Measurements from ENCODE around the gene LPIN2. TPM values are rescaled to one million over a fixed set of nuclear protein-coding genes. Genes with fewer than 3 reads are reported as not detected.
A peak's percentile ranks its signal among the peaks of the same experiment; 100 is the strongest.
"Not testable (repeated sequence)": the region's sequence is repeated elsewhere in the genome, so short reads cannot be mapped to it uniquely, and the experiment has no call there.

Gene LPIN2
- total RNA-seq, 1 experiment from 2014 or later: 31.6 TPM

GRCh38 chr18:3046216-3046808, 33.4 kb upstream of the LPIN2 start:
- in situ Hi-C loops (cut with HindIII; ENCODE audit: low pct_unique_long_range_greater_than_20kb, low sequenced_read_pairs): no loop called here
- DNase-seq (ENCODE audit: low read depth): no peak

GRCh38 chr18:3044931-3045698, 32.2 kb upstream of the LPIN2 start:
- in situ Hi-C loops (cut with HindIII; ENCODE audit: low pct_unique_long_range_greater_than_20kb, low sequenced_read_pairs): no loop called here
- no peak for DNase-seq (ENCODE audit: low read depth)

GRCh38 chr18:3042379-3042778, 29.4 kb upstream of the LPIN2 start:
- no peak for DNase-seq (ENCODE audit: low read depth)
- in situ Hi-C loops (cut with HindIII; ENCODE audit: low pct_unique_long_range_greater_than_20kb, low sequenced_read_pairs): no loop called here

- in situ Hi-C loops (cut with HindIII; ENCODE audit: low pct_unique_long_range_greater_than_20kb, low sequenced_read_pairs): no loop called here
- DNase-seq (ENCODE audit: low read depth): no peak
Measured at GRCh38 chr18:3041843-3042242, 28.9 kb upstream of the LPIN2 start.

GRCh38 chr18:3040881-3041280, 27.9 kb upstream of the LPIN2 start:
- in situ Hi-C loops (cut with HindIII; ENCODE audit: low pct_unique_long_range_greater_than_20kb, low sequenced_read_pairs): no loop called here

GRCh38 chr18:3040173-3040572, 27.2 kb upstream of the LPIN2 start:
- DNase-seq (ENCODE audit: low read depth): no peak
- in situ Hi-C loops (cut with HindIII; ENCODE audit: low pct_unique_long_range_greater_than_20kb, low sequenced_read_pairs): no loop called here

More at GRCh38 chr18:3040881-3041280, 27.9 kb upstream of the LPIN2 start:
- no peak for DNase-seq (ENCODE audit: low read depth)

- in situ Hi-C loops (cut with HindIII; ENCODE audit: low pct_unique_long_range_greater_than_20kb, low sequenced_read_pairs): no loop called here
- no peak for DNase-seq (ENCODE audit: low read depth)
Measured at GRCh38 chr18:3037423-3037915, 24.5 kb upstream of the LPIN2 start.

- DNase-seq (ENCODE audit: low read depth): no peak
- in situ Hi-C loops (cut with HindIII; ENCODE audit: low pct_unique_long_range_greater_than_20kb, low sequenced_read_pairs): no loop called here
Measured at GRCh38 chr18:3036108-3036507, 23.2 kb upstream of the LPIN2 start.

- DNase-seq (ENCODE audit: low read depth): no peak
- in situ Hi-C loops (cut with HindIII; ENCODE audit: low pct_unique_long_range_greater_than_20kb, low sequenced_read_pairs): no loop called here
Measured at GRCh38 chr18:3035635-3036034, 22.7 kb upstream of the LPIN2 start.

- DNase-seq (ENCODE audit: low read depth): no peak
- in situ Hi-C loops (cut with HindIII; ENCODE audit: low pct_unique_long_range_greater_than_20kb, low sequenced_read_pairs): no loop called here
Measured at GRCh38 chr18:3032721-3033120, 19.8 kb upstream of the LPIN2 start.

- in situ Hi-C loops (cut with HindIII; ENCODE audit: low pct_unique_long_range_greater_than_20kb, low sequenced_read_pairs): no loop called here
- DNase-seq (ENCODE audit: low read depth): no peak
Measured at GRCh38 chr18:3029215-3029952, 16.4 kb upstream of the LPIN2 start.

GRCh38 chr18:3028115-3028514, 15.2 kb upstream of the LPIN2 start:
- in situ Hi-C loops (cut with HindIII; ENCODE audit: low pct_unique_long_range_greater_than_20kb, low sequenced_read_pairs); DNase-seq (ENCODE audit: low read depth): not testable (repeated sequence)

GRCh38 chr18:3027370-3027891, 14.5 kb upstream of the LPIN2 start:
- in situ Hi-C loops (cut with HindIII; ENCODE audit: low pct_unique_long_range_greater_than_20kb, low sequenced_read_pairs): no loop called here
- no peak for DNase-seq (ENCODE audit: low read depth)

- in situ Hi-C loops (cut with HindIII; ENCODE audit: low pct_unique_long_range_greater_than_20kb, low sequenced_read_pairs): no loop called here
- no peak for DNase-seq (ENCODE audit: low read depth)
Measured at GRCh38 chr18:3025544-3025943, 12.6 kb upstream of the LPIN2 start.

GRCh38 chr18:3023603-3024002, 10.7 kb upstream of the LPIN2 start:
- in situ Hi-C loops (cut with HindIII; ENCODE audit: low pct_unique_long_range_greater_than_20kb, low sequenced_read_pairs): not testable (repeated sequence)

GRCh38 chr18:3016585-3017297, 3.8 kb upstream of the LPIN2 start:
- in situ Hi-C loops (cut with HindIII; ENCODE audit: low pct_unique_long_range_greater_than_20kb, low sequenced_read_pairs): no loop called here
- no peak for DNase-seq (ENCODE audit: low read depth)

More at GRCh38 chr18:3023603-3024002, 10.7 kb upstream of the LPIN2 start:
- not testable (repeated sequence) for DNase-seq (ENCODE audit: low read depth)

GRCh38 chr18:3015851-3016250, 2.9 kb upstream of the LPIN2 start:
- in situ Hi-C loops (cut with HindIII; ENCODE audit: low pct_unique_long_range_greater_than_20kb, low sequenced_read_pairs): no loop called here
- DNase-seq (ENCODE audit: low read depth): no peak

- peak; percentile 52 for DNase-seq (ENCODE audit: low read depth)
- in situ Hi-C loops (cut with HindIII; ENCODE audit: low pct_unique_long_range_greater_than_20kb, low sequenced_read_pairs): no loop called here
Measured at GRCh38 chr18:3015204-3015592, 2.3 kb upstream of the LPIN2 start.
